Measurements from ENCODE around the gene TAX1BP1.

The TAX1BP1 gene

DNA sequence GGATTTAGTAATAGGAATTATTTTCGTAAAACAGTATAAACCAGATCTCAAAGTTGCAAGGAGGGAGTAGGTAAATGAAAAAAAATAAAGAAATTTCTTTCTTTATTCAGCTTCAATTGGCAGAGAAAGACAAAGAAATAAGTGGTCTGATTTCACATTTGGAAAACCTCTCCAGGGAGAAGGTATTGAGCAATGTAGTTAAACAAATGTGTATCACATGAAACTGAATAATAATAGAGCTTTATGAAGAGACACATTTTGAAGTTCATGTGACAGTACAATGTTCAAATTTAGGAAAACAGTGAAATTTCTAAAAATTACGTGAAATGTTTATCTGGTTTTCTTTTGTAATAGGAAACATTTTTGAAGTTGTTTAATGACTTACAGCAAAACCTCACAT, 63.0 kb downstream of the TAX1BP1 start:
- POLR2A ChIA-PET, result no interaction called here
- CTCF ChIA-PET, result no interaction called here

DNA sequence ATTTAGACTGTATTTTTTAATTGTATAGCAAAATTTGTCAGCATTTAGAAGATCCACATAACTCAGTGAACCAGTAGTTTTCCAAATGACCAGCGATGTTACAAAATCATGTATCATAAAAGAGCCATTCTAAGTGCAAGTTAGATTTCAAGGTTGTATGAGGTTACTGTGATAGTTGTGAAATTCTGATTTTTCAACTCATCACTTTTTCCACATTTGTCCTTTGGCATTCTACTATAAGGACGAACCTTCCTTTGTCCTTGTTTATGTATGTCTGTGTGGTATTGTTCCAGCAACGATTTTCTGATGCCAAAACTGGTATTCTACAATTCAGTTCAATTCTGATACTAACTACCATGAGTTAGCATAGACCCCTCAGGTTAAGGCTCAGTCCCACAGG, 64.2 kb downstream of the TAX1BP1 start:
- no peak for DNase-seq (ENCODE audit: extremely low spot score)
- ChIA-PET CTCF (no interaction called here), POLR2A (no interaction called here)
- TF ChIP-seq ELF4 (IDR thresholded peaks at IDR 0.05) (no peak), LEF1 (IDR thresholded peaks at IDR 0.05; ENCODE audit: borderline replicate concordance) (no peak), ZNF384 (IDR thresholded peaks at IDR 0.05) (no peak), FOXK2 (IDR thresholded peaks at IDR 0.05) (no peak), SP1 (IDR thresholded peaks at IDR 0.05) (no peak), PKNOX1 (IDR thresholded peaks at IDR 0.05) (no peak), L3MBTL2 (conservative IDR thresholded peaks at IDR 0.05) (no peak), CTBP1 (IDR thresholded peaks at IDR 0.05; ENCODE audit: borderline replicate concordance) (no peak), FOXA1 (IDR thresholded peaks at IDR 0.05) (no peak), SUZ12 (IDR thresholded peaks at IDR 0.05) (no peak)

More for the DNA sequence above, 63.0 kb downstream of the TAX1BP1 start:
- TF ChIP-seq TARDBP (IDR thresholded peaks at IDR 0.05) (no peak), NFRKB (IDR thresholded peaks at IDR 0.05) (no peak), HDGF (IDR thresholded peaks at IDR 0.05; ENCODE audit: borderline replicate concordance) (no peak), BHLHE40 (IDR thresholded peaks at IDR 0.05; ENCODE audit: borderline replicate concordance) (no peak), LEF1 (IDR thresholded peaks at IDR 0.05; ENCODE audit: borderline replicate concordance) (no peak), FOXM1 (IDR thresholded peaks at IDR 0.05; ENCODE audit: borderline replicate concordance) (no peak), SP1 (IDR thresholded peaks at IDR 0.05) (no peak), FOXA1 (IDR thresholded peaks at IDR 0.05) (no peak), L3MBTL2 (conservative IDR thresholded peaks at IDR 0.05) (no peak), PKNOX1 (IDR thresholded peaks at IDR 0.05) (no peak), ARNT (IDR thresholded peaks at IDR 0.05) (no peak), ZNF384 (IDR thresholded peaks at IDR 0.05) (no peak)
- no peak for DNase-seq (ENCODE audit: extremely low spot score)

DNA sequence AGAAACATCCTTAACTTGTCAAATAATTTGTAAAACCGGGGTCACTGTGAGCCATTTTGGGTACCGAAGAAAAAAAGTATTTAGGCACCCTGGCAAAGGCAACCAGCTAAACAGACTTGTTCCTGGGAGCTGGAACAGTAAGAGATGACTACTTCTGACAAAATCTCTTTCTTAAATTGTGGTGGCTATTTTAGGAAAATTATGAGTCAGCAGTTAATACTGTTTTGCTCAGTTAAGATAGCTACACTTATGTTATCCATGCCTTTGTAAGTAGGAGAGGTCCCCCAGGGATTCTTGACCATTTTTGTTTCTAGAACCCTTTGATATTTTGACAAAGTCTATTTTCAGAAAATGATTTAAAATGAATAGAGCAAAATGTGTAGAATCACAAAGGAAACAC, 68.7 kb downstream of the TAX1BP1 start:
- no peak for DNase-seq (ENCODE audit: extremely low spot score)
- TF ChIP-seq NFRKB (IDR thresholded peaks at IDR 0.05) (no peak), SUZ12 (IDR thresholded peaks at IDR 0.05) (no peak), ELF4 (IDR thresholded peaks at IDR 0.05) (no peak), FOXK2 (IDR thresholded peaks at IDR 0.05) (no peak), ZNF384 (IDR thresholded peaks at IDR 0.05) (no peak), FOXA1 (IDR thresholded peaks at IDR 0.05) (no peak), HDGF (IDR thresholded peaks at IDR 0.05; ENCODE audit: borderline replicate concordance) (no peak), CTBP1 (IDR thresholded peaks at IDR 0.05; ENCODE audit: borderline replicate concordance) (no peak), PKNOX1 (IDR thresholded peaks at IDR 0.05) (no peak), TARDBP (IDR thresholded peaks at IDR 0.05) (no peak), FOXM1 (IDR thresholded peaks at IDR 0.05; ENCODE audit: borderline replicate concordance) (no peak), ARNT (IDR thresholded peaks at IDR 0.05) (no peak), L3MBTL2 (conservative IDR thresholded peaks at IDR 0.05) (no peak), BHLHE40 (IDR thresholded peaks at IDR 0.05; ENCODE audit: borderline replicate concordance) (no peak)
- POLR2A ChIA-PET, result no interaction called here
- CTCF ChIA-PET, result no interaction called here

DNA sequence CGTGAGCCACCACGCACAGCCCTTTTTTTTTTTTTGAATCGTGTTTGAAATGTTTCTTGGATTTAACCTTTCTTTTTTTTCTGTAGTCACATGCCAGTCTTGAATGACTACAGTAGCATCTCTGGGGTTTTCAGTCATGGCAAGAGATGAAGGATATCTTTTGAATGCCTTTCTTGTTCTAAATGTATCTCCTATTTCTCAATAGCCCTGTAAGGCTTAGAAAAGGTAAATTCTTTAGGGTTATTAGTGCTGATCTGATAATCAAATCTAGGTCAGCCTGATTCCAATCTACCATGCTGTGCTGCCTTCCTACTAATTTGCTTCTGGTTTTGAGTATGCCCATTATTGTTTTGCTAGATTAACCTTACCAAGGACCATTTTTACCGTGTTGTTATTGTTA, 70.2 kb downstream of the TAX1BP1 start:
- no peak for DNase-seq (ENCODE audit: extremely low spot score)
- TF ChIP-seq FOXA1 (IDR thresholded peaks at IDR 0.05) (no peak), SP1 (IDR thresholded peaks at IDR 0.05) (no peak), FOXK2 (IDR thresholded peaks at IDR 0.05) (no peak), PKNOX1 (IDR thresholded peaks at IDR 0.05) (no peak), CTBP1 (IDR thresholded peaks at IDR 0.05; ENCODE audit: borderline replicate concordance) (no peak), BHLHE40 (IDR thresholded peaks at IDR 0.05; ENCODE audit: borderline replicate concordance) (no peak), TARDBP (IDR thresholded peaks at IDR 0.05) (no peak), SUZ12 (IDR thresholded peaks at IDR 0.05) (no peak)
- ChIA-PET CTCF (no interaction called here), POLR2A (no interaction called here)

DNA sequence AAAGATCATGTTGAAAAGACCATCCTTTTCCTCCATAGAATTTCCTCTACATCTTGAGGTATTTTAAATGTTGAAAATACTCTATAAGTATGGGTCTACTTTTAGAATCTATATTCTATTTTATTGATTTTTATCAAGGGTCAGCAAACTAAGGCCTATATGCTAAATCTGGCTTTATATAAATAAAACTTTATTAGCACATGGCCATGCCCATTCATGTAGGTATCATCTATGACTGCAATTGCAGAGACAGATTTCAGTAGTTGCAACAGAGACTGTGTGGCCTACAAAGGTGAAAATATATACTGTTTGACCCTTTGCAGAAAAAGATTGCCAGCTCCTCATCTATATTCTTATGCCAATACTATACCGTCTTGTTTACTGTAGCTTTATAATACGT, 72.7 kb downstream of the TAX1BP1 start:
- POLR2A ChIA-PET, result interaction anchor here (0.6 kb wide), 1 partner anchor 741 kb away, joined by 3 read pairs; no protein-coding TSS in a partner anchor
- DNase-seq (ENCODE audit: extremely low spot score), result no peak
- TF ChIP-seq LEF1 (IDR thresholded peaks at IDR 0.05; ENCODE audit: borderline replicate concordance) (no peak), ELF4 (IDR thresholded peaks at IDR 0.05) (no peak), HDGF (IDR thresholded peaks at IDR 0.05; ENCODE audit: borderline replicate concordance) (no peak), ZNF384 (IDR thresholded peaks at IDR 0.05) (no peak), ARNT (IDR thresholded peaks at IDR 0.05) (no peak), FOXM1 (IDR thresholded peaks at IDR 0.05; ENCODE audit: borderline replicate concordance) (no peak), L3MBTL2 (conservative IDR thresholded peaks at IDR 0.05) (no peak), SUZ12 (IDR thresholded peaks at IDR 0.05) (no peak), TARDBP (IDR thresholded peaks at IDR 0.05) (no peak), CTBP1 (IDR thresholded peaks at IDR 0.05; ENCODE audit: borderline replicate concordance) (no peak), SP1 (IDR thresholded peaks at IDR 0.05) (no peak), NFRKB (IDR thresholded peaks at IDR 0.05) (no peak)
- CTCF ChIA-PET, result no interaction called here

DNA sequence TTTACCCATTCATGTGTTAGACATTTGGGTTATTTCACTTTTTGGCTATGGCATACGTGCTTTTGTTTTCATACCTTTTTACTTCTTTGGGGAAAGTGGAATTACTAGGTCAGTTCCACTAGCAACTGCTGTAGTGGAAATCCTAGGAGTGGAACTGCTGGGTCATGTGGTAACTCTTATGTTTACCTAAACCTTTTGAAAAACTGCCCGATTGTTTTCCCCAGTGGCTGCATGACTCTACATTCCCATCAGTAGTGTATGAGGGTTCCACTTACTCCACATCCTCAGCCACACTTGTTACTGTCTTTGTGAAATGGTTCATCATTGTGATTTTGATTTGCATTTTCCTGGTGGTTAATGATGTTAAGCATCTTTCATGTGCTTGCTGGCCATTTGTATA, 82.3 kb downstream of the TAX1BP1 start:
- DNase-seq (ENCODE audit: extremely low spot score), result no peak
- TF ChIP-seq NFRKB (IDR thresholded peaks at IDR 0.05) (no peak), ARNT (IDR thresholded peaks at IDR 0.05) (no peak), FOXM1 (IDR thresholded peaks at IDR 0.05; ENCODE audit: borderline replicate concordance) (no peak), FOXK2 (IDR thresholded peaks at IDR 0.05) (no peak), FOXA1 (IDR thresholded peaks at IDR 0.05) (no peak), SP1 (IDR thresholded peaks at IDR 0.05) (no peak), BHLHE40 (IDR thresholded peaks at IDR 0.05; ENCODE audit: borderline replicate concordance) (no peak), SUZ12 (IDR thresholded peaks at IDR 0.05) (no peak), LEF1 (IDR thresholded peaks at IDR 0.05; ENCODE audit: borderline replicate concordance) (no peak), HDGF (IDR thresholded peaks at IDR 0.05; ENCODE audit: borderline replicate concordance) (no peak), ELF4 (IDR thresholded peaks at IDR 0.05) (no peak), TARDBP (IDR thresholded peaks at IDR 0.05) (no peak), PKNOX1 (IDR thresholded peaks at IDR 0.05) (no peak), L3MBTL2 (conservative IDR thresholded peaks at IDR 0.05) (no peak)
- CTCF ChIA-PET, result no interaction called here
- POLR2A ChIA-PET, result no interaction called here
